GM18517 (cell line): Measurements from ENCODE around the gene FAM90A26.
"Not testable (repeated sequence)": the region's sequence is repeated elsewhere in the genome, so short reads cannot be mapped to it uniquely, and the experiment has no call there.

Experiments used
- ATAC-seq: cut with Tn5 transposase; IDR thresholded peaks from one replicate; pipeline ENCODE4 v1.9.1; 2021; ENCODE audit warnings: mild to moderate bottlenecking, moderate library complexity; ENCODE audit not compliant: unreplicated experiment

The FAM90A26 gene

GRCh38 chr4:9158392-9158791 lies 11.8 kb upstream of the FAM90A26 start:
- not testable (repeated sequence) for ATAC-seq

- ATAC-seq, result not testable (repeated sequence)
Measured at GRCh38 chr4:9160046-9160445, 10.2 kb upstream of the FAM90A26 start.

- not testable (repeated sequence) for ATAC-seq
Measured at GRCh38 chr4:9165990-9166389, 4.2 kb upstream of the FAM90A26 start.

GRCh38 chr4:9210357-9210756 lies 40.1 kb downstream of the FAM90A26 start, which contains the start of gene USP17L10:
USP17L10 (plus strand) TSS chr4:9210657; CDS start chr4:9210657, 0 bp downstream.
- ATAC-seq, result not testable (repeated sequence)

GRCh38 chr4:9214701-9215100 lies 44.5 kb downstream of the FAM90A26 start:
- ATAC-seq, result not testable (repeated sequence)

- ATAC-seq, result not testable (repeated sequence)
Measured at GRCh38 chr4:9215105-9215504, 44.9 kb downstream of the FAM90A26 start, which contains the start of gene USP17L11. USP17L11 (plus strand) TSS chr4:9215405; CDS start chr4:9215405, 0 bp downstream.

GRCh38 chr4:9219852-9220251 lies 49.6 kb downstream of the FAM90A26 start, which contains the start of gene USP17L12:
USP17L12 (plus strand) TSS chr4:9220152; CDS start chr4:9220152, 0 bp downstream.
- ATAC-seq, result not testable (repeated sequence)

GRCh38 chr4:9224596-9224995 lies 54.4 kb downstream of the FAM90A26 start, which contains the start of gene USP17L13:
USP17L13 (plus strand) TSS chr4:9224896; CDS start chr4:9224896, 0 bp downstream.
- not testable (repeated sequence) for ATAC-seq
